Nephron (organoid): Measurements from ENCODE around the gene AMMECR1.

Experiments
- H3K27ac Mint-ChIP-seq, 3 experiments: 2 replicates each; pipeline ENCODE4 v1.8.0; 2020; ENCODE audit warnings: mixed read lengths in 3 of 3, mild to moderate bottlenecking in 2 of 3, moderate library complexity in 1 of 3
- H3K27me3 Mint-ChIP-seq: 2 replicates; pipeline ENCODE4 v1.8.0; 2021; ENCODE audit warnings: low read depth, mild to moderate bottlenecking, moderate library complexity, mixed read lengths
- H3K36me3 Mint-ChIP-seq: 2 replicates; pipeline ENCODE4 v1.8.0; 2020; ENCODE audit warnings: low read depth, mixed read lengths
- H3K4me1 Mint-ChIP-seq: 2 replicates; pipeline ENCODE4 v1.8.0; 2020; ENCODE audit warnings: mixed read lengths
- H3K4me3 Mint-ChIP-seq, 3 experiments: 2 replicates each; pipeline ENCODE4 v1.8.0; 2020; ENCODE audit warnings: mild to moderate bottlenecking in 3 of 3, mixed read lengths in 3 of 3, moderate library complexity in 2 of 3
- H3K9me3 Mint-ChIP-seq: 2 replicates; pipeline ENCODE4 v1.8.0; 2020; ENCODE audit warnings: mixed read lengths
- CTCF ChIP-seq, 3 experiments: fragments of 200-600 bp; sonication (generic); IDR thresholded peaks; one replicate each; pipeline ENCODE4 v1.5.0; 2021; ENCODE audit warnings: antibody characterized with exemption in 3 of 3; ENCODE audit not compliant: unreplicated experiment in 3 of 3

Gene AMMECR1

GRCh38 chrX:110282922-110283321 is 35.0 kb downstream of the AMMECR1 start:
- H3K9me3 Mint-ChIP-seq: no peaks in the 10 kb centered on the region
- H3K27ac Mint-ChIP-seq: no peak overlapping the region
- no peaks in the 10 kb centered on the region for H3K27me3 Mint-ChIP-seq
- H3K4me3 Mint-ChIP-seq: no peak overlapping the region
- no peak for TF ChIP-seq CTCF (IDR thresholded peaks at IDR 0.05; ENCODE audit: unreplicated experiment in 3 of 3)
- peaks cover 22% of the 10 kb centered on the region for H3K4me1 Mint-ChIP-seq
- peaks cover 16% of the 10 kb centered on the region for H3K36me3 Mint-ChIP-seq

GRCh38 chrX:110281377-110281776 is 36.5 kb downstream of the AMMECR1 start:
- TF ChIP-seq CTCF (IDR thresholded peaks at IDR 0.05; ENCODE audit: unreplicated experiment in 3 of 3): no peak
- Mint-ChIP-seq H3K4me1 (peaks cover 27% of the 10 kb centered on the region), H3K4me3 (no peak overlapping the region), H3K9me3 (no peaks in the 10 kb centered on the region), H3K27me3 (no peaks in the 10 kb centered on the region), H3K36me3 (peaks cover 19% of the 10 kb centered on the region), H3K27ac (peak overlapping the region; percentile 55 to 89 (median 82))

- peak overlapping the region; percentile 55 to 89 (median 82) for H3K27ac Mint-ChIP-seq
- no peaks in the 10 kb centered on the region for H3K27me3 Mint-ChIP-seq
- peaks cover 23% of the 10 kb centered on the region for H3K36me3 Mint-ChIP-seq
- H3K4me3 Mint-ChIP-seq: no peak overlapping the region
- peaks cover 3% of the 10 kb centered on the region for H3K9me3 Mint-ChIP-seq
- peaks cover 27% of the 10 kb centered on the region for H3K4me1 Mint-ChIP-seq
- no peak for TF ChIP-seq CTCF (IDR thresholded peaks at IDR 0.05; ENCODE audit: unreplicated experiment in 3 of 3)
Observed at GRCh38 chrX:110280954-110281353, 36.9 kb downstream of the AMMECR1 start.

DNA sequence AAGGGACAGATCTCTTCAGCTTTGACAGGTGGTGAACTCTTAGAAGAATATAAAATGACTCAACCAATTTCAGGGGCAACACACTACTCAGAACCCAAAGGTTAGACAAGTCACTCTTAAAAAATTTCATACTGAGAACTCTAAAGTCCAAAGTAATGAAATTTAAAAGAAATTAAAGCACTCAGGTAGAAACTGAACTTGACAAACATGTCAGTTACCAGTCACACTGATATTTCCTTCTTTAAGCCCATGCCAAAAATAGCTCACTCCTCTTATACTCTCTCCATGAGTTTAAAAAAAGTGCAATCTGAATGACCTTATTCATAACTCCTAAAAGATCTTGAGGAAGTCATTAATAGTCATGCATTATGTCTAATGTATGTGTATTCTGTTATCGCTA is 40.3 kb downstream of the AMMECR1 start:
- Mint-ChIP-seq H3K4me3 (no peak overlapping the region), H3K4me1 (peaks cover 27% of the 10 kb centered on the region), H3K36me3 (peaks cover 22% of the 10 kb centered on the region), H3K27me3 (no peaks in the 10 kb centered on the region), H3K27ac (peak overlapping the region in 1 of 3 experiments; percentile 47), H3K9me3 (peaks cover 5% of the 10 kb centered on the region)
- TF ChIP-seq CTCF (IDR thresholded peaks at IDR 0.05; ENCODE audit: unreplicated experiment in 3 of 3): no peak

- Mint-ChIP-seq H3K4me3 (no peak overlapping the region), H3K27me3 (no peaks in the 10 kb centered on the region), H3K36me3 (peaks cover 19% of the 10 kb centered on the region), H3K27ac (peak overlapping the region in 1 of 3 experiments; percentile 40), H3K4me1 (peaks cover 24% of the 10 kb centered on the region), H3K9me3 (peaks cover 5% of the 10 kb centered on the region)
- TF ChIP-seq CTCF (IDR thresholded peaks at IDR 0.05; ENCODE audit: unreplicated experiment in 3 of 3): no peak
Observed at GRCh38 chrX:110276778-110277177, 41.1 kb downstream of the AMMECR1 start.

GRCh38 chrX:110268886-110269285 is 49.0 kb downstream of the AMMECR1 start:
- Mint-ChIP-seq H3K27ac (peak overlapping the region in 1 of 3 experiments; percentile 47), H3K36me3 (peaks cover 3% of the 10 kb centered on the region), H3K9me3 (no peaks in the 10 kb centered on the region), H3K4me1 (no peaks in the 10 kb centered on the region), H3K4me3 (no peak overlapping the region), H3K27me3 (no peaks in the 10 kb centered on the region)
- no peak for TF ChIP-seq CTCF (IDR thresholded peaks at IDR 0.05; ENCODE audit: unreplicated experiment in 3 of 3)
